NCI-H460 (cell line): ENCODE data around the gene SEMA3F. TPM values are rescaled to one million over a fixed set of nuclear protein-coding genes. Genes with fewer than 3 reads are reported as not detected.
"Not testable (repeated sequence)": the region's sequence is repeated elsewhere in the genome, so short reads cannot be mapped to it uniquely, and the experiment has no call there.

ENCODE experiments used
- DNase-seq: peaks from one replicate; pipeline ENCODE4 v3.0.0-alpha.2; 2016; ENCODE audit warnings: low read depth; ENCODE audit errors: extremely low read depth
- total RNA-seq: library from RNA; depleted of rRNA; stranded (reverse); fragments of >200 nt; shearing (Covaris generic); gene quantifications from 2 replicates; pipeline ENCODE4 v1.2.3, GENCODE V29; 2014

SEMA3F gene
- total RNA-seq, 1 experiment from 2014 or later = 5.4 TPM

DNA sequence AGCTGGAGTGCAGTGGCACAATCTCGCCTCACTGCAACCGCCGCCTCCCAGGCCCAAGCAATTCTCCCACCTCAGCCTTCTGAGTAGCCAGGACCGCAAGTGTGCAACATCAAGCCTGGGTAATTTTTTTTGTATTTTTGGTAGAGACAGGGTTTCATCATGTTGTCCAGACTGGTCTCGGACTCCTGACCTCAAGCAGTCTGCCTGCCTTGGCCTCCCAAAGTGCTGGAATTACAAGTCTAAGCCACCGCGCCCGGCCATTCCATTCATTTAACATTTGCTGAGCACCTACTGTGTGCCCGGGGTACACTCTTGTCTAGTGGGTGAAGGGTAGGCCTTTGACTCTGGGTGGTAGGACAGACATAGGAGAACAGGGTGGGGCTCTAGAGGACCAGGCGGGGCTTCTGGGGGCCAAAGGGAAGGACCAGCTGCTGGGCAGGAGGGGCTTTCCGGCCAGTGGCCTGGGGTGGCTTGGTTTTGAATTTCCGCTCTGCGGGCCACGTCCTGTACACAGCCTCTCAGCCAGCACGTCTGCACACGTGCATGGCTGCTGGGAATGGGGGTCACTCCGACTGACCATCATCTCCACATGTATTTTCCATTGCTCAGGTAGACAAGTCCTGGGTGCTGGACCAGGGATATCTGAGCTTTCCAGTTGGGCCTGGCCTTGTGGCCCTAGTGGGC lies 52.4 kb downstream of the SEMA3F start:
- DNase-seq = no peak

- DNase-seq = no peak
Observed at GRCh38 chr3:50208677-50209344, 53.7 kb downstream of the SEMA3F start.

GRCh38 chr3:50210176-50210509 lies 55.0 kb downstream of the SEMA3F start:
- no peak for DNase-seq

DNA sequence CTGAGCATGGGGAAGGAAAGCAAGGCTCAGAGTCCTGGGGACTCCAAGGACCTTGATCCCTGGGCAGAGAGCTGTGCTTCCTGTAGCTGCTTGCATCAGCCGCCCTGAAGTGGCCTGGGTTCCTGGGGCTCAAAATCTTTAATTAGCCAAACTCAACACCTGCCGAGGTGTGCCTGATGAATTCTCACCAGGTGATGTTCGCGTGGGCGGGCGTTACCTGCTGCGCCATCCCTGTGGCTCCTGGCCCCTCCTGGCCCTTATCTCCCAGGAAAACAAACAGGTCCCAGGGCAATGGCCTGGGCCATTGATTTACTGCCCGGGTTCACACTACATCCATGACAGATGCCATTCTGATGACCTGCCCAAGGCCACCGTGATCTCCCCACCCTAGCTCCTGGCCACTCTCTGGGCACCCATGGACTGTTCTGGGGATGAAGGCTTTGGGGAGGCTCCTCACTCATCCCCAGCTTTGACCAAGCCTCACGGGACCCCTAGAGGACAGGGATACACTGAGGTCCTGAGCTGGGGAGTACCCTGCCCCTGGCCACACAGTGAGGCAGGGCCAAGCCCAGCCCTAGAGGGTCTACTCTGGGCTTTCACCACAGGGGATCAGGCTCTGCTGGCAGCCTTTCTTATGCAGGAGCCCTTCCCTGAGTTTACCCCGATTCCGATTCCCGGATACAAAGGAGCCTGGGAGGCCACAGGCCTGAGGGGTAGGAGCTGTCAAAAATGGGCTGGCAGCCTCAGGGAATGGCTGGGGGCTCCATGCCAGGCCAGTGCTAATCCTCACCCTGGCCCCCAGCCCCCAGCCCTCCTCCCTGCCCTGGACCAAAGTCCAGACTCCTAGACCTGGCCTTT lies 55.6 kb downstream of the SEMA3F start:
- DNase-seq = no peak

GRCh38 chr3:50211368-50211717 lies 56.2 kb downstream of the SEMA3F start:
- DNase-seq = not testable (repeated sequence)

- no peak for DNase-seq
Observed at GRCh38 chr3:50211930-50212329, 56.8 kb downstream of the SEMA3F start.

DNA sequence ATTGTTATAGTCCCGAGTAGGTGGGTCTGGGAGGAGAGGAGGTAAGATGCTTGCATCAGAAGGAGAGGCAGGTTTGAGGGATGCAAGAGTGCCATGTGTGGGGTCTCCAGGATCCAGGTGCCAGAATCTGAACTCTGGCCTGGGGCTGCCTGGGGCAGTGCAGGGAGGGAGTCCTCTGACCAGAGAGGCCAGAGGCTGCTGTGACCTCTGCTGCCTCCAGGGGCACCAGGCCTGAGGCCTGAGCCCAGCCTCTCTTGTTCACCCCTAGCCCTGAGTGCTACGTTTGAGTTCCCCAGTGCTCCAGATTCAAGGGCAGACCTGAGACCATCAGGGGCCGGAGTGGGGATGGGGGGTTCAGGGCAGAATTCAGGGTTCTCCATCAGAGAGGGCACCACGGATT lies 57.4 kb downstream of the SEMA3F start:
- DNase-seq = no peak

- no peak for DNase-seq
Observed at GRCh38 chr3:50212971-50213370, 57.8 kb downstream of the SEMA3F start.

GRCh38 chr3:50213373-50213772 lies 58.2 kb downstream of the SEMA3F start:
- no peak for DNase-seq

DNA sequence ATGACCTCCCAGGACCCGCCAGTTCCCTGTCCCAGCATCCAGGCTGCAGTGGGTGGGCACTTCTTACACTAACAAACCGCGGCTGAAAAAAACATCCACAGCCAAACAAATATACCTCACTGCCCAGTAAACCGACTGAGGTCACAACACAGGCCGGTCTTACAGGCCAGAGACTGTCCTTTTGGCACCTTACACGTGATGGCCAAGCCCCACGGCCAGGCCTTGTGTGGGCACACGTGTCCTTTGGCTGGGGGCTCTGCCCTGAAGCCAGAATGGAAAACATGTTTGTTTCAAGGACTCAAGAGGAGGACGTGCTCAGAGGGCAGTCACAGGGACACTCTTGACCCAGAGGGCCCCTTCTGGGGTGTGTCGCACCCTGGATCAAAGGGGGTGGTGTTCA lies 59.7 kb downstream of the SEMA3F start:
- no peak for DNase-seq

GRCh38 chr3:50215529-50215928 lies 60.4 kb downstream of the SEMA3F start:
- no peak for DNase-seq

GRCh38 chr3:50217681-50218080 lies 62.6 kb downstream of the SEMA3F start:
- no peak for DNase-seq

GRCh38 chr3:50218448-50218847 lies 63.3 kb downstream of the SEMA3F start:
- no peak for DNase-seq

DNA sequence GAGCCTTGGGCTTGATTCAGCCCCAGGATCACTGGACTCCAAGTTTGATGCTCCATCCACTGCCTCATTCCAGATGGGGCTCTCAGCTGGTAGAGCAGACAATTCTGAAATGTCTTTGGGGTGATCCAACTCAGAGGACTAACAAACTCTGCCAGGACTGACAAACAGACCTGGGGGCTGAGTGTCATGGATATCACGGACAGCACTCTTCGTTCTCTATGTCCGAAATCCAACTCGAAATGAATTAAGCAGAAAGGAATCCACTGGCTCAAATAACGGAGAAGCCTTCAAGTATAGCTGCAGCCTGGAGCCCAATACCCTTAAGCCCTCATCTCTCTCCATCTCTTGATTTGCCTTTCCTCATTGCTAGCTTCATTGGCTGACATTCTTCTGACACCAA lies 64.2 kb downstream of the SEMA3F start:
- DNase-seq = no peak

DNA sequence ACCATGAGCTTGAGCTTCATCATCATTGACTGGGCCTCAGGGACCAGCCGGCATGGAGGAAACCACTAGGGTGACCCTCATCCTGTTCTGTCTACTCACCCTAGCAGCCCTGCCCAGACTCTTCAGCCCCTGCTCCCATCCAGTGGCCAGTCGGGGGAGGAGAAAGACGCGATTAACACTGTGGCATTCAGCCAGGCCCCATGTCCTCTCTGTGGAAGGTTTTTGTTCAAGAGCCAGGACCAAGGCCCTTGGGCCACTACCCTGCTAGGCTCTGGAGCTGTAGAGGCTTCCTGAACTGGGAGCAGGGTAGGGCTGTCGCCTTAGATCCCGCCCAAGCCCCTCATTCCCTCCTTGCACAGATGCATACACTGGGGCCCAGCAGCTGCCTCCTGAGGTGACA lies 65.0 kb downstream of the SEMA3F start:
- no peak for DNase-seq

GRCh38 chr3:50221051-50221410 lies 65.9 kb downstream of the SEMA3F start:
- DNase-seq = no peak

DNA sequence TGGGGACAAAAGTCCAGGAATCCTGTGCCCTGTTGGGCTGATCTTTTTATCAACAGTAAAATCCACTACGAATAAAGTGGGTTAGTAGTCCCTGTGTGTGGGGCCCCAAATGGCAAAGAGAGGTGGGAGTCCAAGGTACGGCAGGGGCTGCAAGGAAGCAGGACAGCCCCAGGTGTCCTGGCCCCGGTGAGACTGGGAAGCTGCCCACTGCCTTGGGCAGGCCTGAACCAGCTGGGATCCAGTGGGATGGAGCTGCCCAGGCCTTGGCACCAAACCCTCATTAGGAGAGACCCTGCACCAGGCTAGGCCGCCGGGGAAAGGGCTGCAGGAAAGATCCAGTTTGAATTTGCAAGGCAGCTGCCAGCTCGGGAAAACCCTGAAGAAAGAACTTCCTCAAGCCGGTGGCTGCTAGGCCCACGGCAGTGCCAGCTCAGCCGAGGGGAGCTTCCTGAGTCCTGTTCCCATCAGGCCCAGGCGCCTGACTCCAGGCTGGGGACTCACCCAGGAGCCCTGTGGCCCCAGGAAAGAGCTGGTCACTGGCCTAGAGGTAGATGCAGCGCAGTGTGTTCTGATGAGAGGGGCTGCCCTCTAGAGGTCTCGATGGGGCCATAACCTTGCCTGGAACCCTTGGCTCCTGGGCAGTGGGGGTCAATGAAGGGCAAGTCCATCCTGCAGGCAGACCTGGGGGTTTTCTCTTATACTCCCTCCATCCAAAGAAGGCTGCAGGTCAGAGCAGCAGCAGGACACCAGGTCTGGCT lies 66.5 kb downstream of the SEMA3F start:
- DNase-seq = no peak

- no peak for DNase-seq
Observed at GRCh38 chr3:50222169-50222528, 67.0 kb downstream of the SEMA3F start.

DNA sequence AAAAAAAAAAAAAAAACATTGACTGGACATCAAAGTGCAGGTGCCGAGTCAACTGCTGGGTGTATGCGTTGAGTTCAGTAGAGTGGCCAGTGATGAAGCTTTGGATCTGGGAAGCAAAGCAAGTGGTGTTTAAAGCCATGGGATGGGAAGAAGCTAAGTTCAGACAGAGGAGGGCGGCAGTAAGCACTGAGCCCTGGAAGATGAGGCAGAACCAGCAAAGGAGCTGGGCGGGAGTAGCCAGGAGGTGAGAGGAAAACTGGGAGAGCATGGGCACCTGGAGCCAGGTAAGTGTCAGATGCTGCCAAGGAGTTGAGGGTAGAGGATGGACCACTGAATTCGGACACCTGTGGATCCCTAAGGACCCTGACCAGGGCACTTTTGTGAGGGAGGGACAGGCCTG lies 69.5 kb downstream of the SEMA3F start:
- no peak for DNase-seq

DNA sequence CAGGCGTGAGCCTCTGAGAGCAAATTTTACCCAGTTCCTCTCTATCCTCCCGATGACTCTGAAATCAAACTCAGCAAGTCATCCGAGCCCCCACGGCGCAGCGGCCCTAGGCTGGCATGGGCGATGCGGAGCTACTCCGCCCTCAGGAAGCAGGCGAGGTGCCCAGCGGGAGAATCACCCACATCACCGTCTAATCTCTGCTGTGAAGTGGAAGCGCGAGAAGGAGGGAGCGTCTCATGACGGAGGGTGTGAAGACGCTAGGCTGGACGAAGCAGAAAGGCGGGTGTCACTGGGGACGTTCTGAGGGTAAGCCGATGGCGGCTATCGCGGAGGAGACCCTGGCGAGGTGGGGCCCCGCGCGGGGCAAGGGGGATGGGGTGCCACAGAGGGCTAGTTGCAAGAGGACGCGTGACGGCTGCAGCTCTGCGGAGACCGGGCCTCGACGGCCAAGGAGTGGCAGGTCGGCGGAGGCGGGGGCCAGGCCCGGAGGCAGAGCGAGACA lies 71.8 kb downstream of the SEMA3F start:
- DNase-seq = no peak
